ENCODE measurements around the gene PRR33. TPM values are rescaled to one million over a fixed set of nuclear protein-coding genes. Genes with fewer than 3 reads are reported as not detected.
A peak's percentile ranks its signal among the peaks of the same experiment; 100 is the strongest.
"Not testable (repeated sequence)": the region's sequence is repeated elsewhere in the genome, so short reads cannot be mapped to it uniquely, and the experiment has no call there.

Gene PRR33
- total RNA-seq, 1 donor from 2014 or later: 0.20 TPM

DNA sequence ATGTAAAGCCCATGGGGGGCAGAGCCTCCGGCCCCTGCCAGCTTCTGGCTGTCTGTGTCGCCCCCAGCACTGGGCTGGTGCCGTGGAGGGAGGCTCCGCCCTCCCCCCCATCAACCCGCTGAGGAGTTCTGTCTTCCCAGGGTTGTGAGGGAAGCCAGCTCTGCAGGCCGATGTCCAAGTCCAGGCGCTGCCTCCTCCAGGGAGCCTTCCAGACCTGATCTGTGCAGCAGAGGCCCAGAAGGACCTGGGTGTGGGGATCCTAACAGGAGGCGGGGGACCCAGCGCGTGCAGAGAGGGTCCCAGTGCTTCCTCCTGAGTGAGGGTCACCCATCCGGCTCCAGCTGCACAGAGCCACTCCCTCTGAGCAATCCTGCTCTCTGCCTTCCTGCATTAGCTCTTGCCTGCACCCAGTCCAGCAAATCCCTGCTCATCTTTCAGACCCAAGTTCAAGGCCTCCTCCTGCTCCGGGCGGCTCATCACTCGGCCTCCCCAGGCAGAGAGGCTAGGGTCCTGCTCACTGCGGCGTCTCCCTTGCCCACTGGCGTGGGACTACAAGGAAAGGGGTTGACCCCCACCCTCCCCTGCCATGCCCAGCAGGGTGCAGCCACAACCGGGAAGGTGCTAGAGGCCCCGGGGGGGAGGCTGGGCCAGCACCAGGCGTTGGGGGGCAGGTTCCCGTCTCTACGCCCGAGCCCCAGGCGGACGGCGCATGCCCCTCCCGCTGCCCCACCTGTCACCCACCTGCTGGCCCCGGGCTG, 16.4 kb downstream of the PRR33 start:
- no peak for DNase-seq

DNA sequence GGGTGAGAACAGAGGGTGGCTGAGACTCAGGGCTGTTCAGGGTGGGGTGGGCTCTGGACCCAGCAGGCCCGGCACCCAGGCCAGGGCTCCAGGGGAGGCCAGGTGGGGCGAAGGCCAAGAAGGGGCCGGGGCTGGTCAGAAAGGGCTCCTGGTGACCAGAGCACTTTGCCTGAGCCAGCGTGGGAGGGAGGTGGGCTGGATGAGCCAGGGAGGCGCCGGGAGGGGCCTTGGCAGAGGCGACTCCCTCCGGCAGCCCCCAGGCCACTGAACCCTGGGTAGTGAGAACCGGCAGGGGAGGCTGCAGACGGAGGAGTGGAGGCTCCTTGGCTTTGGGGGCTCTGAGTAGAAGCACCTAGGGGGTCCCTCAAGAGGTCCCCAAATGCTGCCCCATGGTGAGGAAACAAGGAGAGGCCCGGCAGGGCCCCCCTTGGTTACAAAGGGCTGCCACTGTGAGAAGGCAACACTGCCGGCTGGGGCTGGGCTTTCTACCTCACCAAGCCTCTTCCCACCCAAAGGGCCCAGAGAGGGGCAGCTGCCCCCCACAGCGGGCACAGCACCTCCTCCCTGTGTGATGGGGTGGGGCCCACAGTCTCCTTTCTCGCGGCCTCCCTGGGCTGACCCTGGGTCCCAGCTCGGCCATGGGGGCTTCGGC, 17.1 kb downstream of the PRR33 start:
- not testable (repeated sequence) for DNase-seq

DNA sequence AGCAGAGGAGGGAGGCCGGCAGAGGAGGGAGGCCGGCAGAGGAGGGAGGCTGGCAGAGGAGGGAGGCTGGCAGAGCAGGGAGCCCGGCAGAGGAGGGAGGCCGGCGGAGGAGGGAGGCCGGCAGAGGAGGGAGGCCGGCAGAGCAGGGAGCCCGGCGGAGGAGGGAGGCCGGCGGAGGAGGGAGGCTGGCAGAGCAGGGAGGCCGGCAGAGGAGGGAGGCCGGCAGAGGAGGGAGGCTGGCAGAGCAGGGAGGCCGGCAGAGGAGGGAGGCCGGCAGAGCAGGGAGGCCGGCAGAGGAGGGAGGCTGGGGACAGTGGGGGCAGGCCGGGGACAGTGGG, 17.9 kb downstream of the PRR33 start:
- not testable (repeated sequence) for DNase-seq

DNA sequence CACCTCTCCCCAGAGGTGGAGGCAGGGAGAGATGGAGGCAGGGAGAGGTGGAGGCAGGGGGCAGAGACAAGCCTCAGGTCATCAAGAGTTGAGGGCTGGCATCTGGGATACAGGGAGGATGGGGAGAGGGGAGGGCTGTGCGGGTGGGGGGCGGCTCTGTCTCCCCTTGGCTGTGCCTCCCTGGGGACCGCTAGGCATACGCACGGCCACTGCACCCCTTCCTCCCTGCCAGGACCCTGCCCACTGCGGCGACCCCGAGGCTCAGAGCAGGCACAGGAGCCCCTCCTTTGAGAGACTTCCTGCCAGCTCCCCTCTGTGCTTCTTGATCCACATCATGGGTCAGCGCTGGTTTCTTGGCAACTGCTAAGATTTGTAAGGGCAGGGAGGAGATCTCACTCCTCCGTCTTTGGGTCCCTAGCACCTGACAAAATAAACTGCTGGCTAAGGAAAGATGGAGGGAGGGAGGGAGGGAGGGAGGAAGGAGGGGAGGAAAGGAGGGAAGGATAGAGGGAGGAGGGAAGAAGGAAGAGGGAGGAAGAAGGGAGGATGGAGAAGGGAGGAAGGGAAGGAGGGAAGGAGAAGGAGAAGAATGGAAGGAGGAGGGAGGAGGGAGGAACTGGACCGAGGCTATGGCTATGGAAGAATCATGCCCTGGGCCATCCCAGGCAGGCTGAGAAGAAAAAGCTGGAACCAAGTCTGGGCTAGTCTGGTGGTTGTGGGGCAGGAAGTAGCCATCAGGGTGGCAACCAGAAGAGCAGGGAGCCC, 18.5 kb downstream of the PRR33 start:
- DNase-seq: peak; percentile 31

DNA sequence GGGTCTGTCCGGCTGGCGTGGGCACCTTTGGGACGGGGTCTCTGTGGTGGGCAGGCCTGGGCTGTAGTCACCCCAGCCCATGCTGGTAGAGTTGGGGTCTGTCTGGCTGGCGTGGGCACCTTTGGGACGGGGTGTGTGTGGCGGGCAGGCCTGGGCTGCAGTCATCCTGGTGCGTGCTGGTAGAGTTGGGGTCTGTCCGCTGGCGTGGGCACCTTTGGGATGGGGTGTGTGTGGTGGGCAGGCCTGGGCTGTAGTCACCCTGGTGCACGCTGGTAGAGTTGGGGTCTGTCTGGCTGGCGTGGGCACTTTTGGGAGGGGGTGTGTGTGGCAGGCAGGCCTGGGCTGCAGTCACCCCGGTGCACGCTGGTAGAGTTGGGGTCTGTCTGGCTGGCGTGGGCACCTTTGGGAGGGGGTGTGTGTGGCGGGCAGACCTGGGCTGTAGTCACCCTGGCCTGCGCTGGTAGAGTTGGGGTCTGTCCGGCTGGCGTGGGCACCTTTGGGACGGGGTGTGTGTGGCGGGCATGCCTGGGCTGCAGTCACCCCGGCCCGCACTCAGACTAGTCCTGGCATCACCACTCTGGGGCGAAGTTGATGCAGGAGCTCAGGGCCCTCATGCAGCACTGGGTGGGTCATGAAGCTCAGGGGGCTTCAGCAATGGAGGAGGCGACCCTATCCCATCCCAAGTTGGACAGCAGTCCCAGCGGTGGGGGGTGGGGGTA, 19.3 kb downstream of the PRR33 start:
- no peak for DNase-seq

DNA sequence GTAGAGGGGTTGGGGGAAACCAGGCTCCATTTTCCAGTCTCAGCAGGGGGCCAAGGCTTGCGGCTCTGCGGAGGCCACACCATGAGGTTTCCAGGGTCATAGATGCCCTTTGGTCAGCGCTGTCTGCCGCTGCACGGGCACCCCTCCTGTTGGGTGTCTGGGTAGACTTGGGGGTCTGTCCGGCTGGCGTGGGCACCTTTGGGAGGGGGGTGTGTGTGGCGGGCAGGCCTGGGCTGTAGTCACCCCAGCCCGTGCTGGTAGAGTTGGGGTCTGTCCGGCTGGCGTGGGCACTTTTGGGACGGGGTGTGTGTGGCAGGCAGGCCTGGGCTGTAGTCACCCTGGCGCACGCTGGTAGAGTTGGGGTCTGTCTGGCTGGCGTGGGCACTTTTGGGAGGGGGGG, 20.2 kb downstream of the PRR33 start:
- DNase-seq: no peak

GRCh38 chr11:1870721-1871466, 20.8 kb downstream of the PRR33 start:
- no peak for DNase-seq

DNA sequence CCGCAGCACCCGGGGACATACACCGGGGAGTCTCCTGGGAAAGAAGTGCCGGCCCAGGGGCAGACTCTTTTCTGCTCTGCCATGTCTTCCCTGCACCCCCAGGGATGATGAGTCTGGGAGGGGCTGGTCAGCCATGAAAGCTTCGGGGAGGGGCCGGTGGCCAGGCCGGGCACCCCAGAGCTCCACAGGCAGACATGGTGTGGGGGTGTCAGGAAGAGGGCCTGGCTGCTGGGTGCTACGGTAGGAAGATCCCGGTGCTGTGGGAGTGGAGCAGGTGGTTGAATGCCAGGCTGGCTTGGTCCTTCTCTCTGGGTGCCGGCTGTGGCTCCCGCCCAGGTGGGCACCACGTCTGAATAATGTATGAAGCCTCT, 21.4 kb downstream of the PRR33 start:
- no peak for DNase-seq

- no peak for DNase-seq
These were observed 22.0 kb downstream of the PRR33 start for GRCh38 chr11:1869427-1870325.

- DNase-seq: no peak
These were observed 22.9 kb downstream of the PRR33 start for GRCh38 chr11:1868636-1869291.

GRCh38 chr11:1868056-1868635, 23.5 kb downstream of the PRR33 start:
- no peak for DNase-seq

- no peak for DNase-seq
These were observed 24.3 kb downstream of the PRR33 start for GRCh38 chr11:1867381-1867780.

- no peak for DNase-seq
These were observed 24.9 kb downstream of the PRR33 start for GRCh38 chr11:1866776-1867175.

DNA sequence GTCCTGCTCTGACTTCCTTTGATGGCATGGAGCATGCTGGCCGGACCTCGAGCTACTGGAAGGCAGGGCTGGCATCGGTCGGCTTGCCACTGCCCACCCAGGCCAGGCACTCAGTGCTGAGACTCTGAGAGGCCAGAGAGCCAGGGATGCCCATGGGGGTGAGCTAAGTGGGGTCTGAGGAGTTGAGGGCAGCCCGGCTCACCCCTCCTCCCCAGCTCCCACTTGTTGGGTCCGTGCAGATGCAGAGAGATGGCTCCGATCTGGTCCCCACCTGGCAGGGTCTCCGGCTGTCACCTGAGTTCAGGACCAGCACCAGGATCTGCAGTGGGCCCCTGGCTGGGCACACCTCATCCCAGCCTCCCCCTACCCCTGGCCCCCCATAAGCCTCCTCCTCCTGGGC, 25.5 kb downstream of the PRR33 start:
- DNase-seq: no peak

GRCh38 chr11:1864831-1865665, 26.6 kb downstream of the PRR33 start:
- DNase-seq: no peak

GRCh38 chr11:1864231-1864630, 27.5 kb downstream of the PRR33 start:
- DNase-seq: no peak

GRCh38 chr11:1863352-1864216, 28.1 kb downstream of the PRR33 start:
- peak; percentile 83 for DNase-seq
